ENCODE results near the gene BMP8A.
A peak's percentile ranks its signal among the peaks of the same experiment; 100 is the strongest.

DNA sequence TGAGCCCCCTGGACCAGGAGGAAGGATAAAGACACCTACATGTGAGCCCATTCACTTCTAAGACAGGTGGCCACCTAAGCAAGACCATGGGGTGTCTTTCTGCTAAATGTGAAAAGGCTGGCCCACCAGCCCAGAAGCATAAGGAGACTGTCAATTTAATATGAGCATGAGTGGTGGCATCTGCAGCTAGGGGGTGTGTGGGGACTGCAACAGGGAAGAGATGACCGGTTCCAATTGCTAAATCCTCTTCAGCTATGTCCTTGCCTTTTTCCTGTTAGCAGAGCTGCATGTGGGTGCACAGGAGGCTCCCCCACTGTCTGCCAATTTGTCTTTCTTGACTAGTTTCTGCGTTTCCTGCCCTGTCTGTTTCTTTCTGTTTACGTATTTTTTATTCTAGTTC is 22.3 kb upstream of the BMP8A start:
- no peak for TF ChIP-seq POLR2AphosphoS5 (IDR thresholded peaks at IDR 0.05; ENCODE audit: low read length)
- TF ChIP-seq EZH2 (IDR thresholded peaks at IDR 0.05; ENCODE audit: borderline replicate concordance, control insufficient read depth, low read depth, low read length): no peak
- no peak for TF ChIP-seq BHLHE40 (IDR thresholded peaks at IDR 0.05; ENCODE audit: borderline replicate concordance in 1 of 2, low read depth in 2 of 2, low read length in 1 of 2)
- no peak for TF ChIP-seq MYC (IDR thresholded peaks at IDR 0.05; ENCODE audit: insufficient read depth, insufficient read length, insufficient replicate concordance, low read length, severe bottlenecking)
- no peak for TF ChIP-seq JUND (IDR thresholded peaks at IDR 0.05; ENCODE audit: low read depth, low read length)
- no peak for TF ChIP-seq RAD21 (IDR thresholded peaks at IDR 0.05; ENCODE audit: insufficient read depth, low read depth, low read length)
- no peak for TF ChIP-seq EGR1 (IDR thresholded peaks at IDR 0.05; ENCODE audit: borderline replicate concordance in 1 of 2, low read depth in 2 of 2, low read length in 2 of 2)
- TF ChIP-seq, protein P1, sequence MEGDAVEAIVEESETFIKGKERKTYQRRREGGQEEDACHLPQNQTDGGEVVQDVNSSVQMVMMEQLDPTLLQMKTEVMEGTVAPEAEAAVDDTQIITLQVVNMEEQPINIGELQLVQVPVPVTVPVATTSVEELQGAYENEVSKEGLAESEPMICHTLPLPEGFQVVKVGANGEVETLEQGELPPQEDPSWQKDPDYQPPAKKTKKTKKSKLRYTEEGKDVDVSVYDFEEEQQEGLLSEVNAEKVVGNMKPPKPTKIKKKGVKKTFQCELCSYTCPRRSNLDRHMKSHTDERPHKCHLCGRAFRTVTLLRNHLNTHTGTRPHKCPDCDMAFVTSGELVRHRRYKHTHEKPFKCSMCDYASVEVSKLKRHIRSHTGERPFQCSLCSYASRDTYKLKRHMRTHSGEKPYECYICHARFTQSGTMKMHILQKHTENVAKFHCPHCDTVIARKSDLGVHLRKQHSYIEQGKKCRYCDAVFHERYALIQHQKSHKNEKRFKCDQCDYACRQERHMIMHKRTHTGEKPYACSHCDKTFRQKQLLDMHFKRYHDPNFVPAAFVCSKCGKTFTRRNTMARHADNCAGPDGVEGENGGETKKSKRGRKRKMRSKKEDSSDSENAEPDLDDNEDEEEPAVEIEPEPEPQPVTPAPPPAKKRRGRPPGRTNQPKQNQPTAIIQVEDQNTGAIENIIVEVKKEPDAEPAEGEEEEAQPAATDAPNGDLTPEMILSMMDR (IDR thresholded peaks at IDR 0.05 in 2 of 3, conservative IDR thresholded peaks at IDR 0.05 in 1 of 3; ENCODE audit: control insufficient read depth in 2 of 3, extremely low read depth in 1 of 3, insufficient read depth in 1 of 3, low read depth in 3 of 3, low read length in 3 of 3): 0 out of 6 replicates have a peak, but pooled peaks of 1 of the 3 experiments have one; percentile 5
- TF ChIP-seq HDAC2 (IDR thresholded peaks at IDR 0.05): no peak
- TF ChIP-seq TAF1 (IDR thresholded peaks at IDR 0.05; ENCODE audit: borderline replicate concordance, low read depth, low read length): no peak
- TF ChIP-seq RAD51 (IDR thresholded peaks at IDR 0.05): no peak
- TF ChIP-seq CEBPB (IDR thresholded peaks at IDR 0.05; ENCODE audit: borderline replicate concordance in 1 of 2, low read depth in 2 of 2, low read length in 2 of 2): no peak

Data from GM12878 (cell line).